Keratinocyte (primary cell): ENCODE measurements around the gene NLRP1. TPM values are rescaled to one million over a fixed set of nuclear protein-coding genes. Genes with fewer than 3 reads are reported as not detected.

Experiments
- DNase-seq: peaks from one replicate; pipeline ENCODE4 v3.0.0-alpha.2; 2011; ENCODE audit warnings: low read depth, missing footprints, low spot score
- FAIRE-seq: peaks from 2 replicates; lab custom pipeline; 2011; peaks lifted over from hg19 to GRCh38; lab: Jason Lieb, UNC
- H2AFZ ChIP-seq: 2 replicates; pipeline ENCODE4 v1.6.0; 2012; ENCODE audit warnings: low read length, control low read depth, inconsistent platforms; ENCODE audit not compliant: control insufficient read depth
- H3K27ac ChIP-seq: 2 replicates; pipeline ENCODE4 v1.5.1; 2011; ENCODE audit warnings: low read length; ENCODE audit not compliant: control insufficient read depth, insufficient read depth
- H3K27me3 ChIP-seq: 3 replicates; pipeline ENCODE4 v1.6.0; 2011; ENCODE audit warnings: low read length; ENCODE audit not compliant: control insufficient read depth, insufficient read depth; ENCODE audit errors: extremely low read depth
- H3K36me3 ChIP-seq, 2 experiments: 2 replicates in 1 of 2; 3 replicates in 1 of 2; pipeline ENCODE4 v1.5.1; 2011; ENCODE audit warnings: low read length in 2 of 2, mild to moderate bottlenecking in 1 of 2; ENCODE audit not compliant: control insufficient read depth in 2 of 2, insufficient read depth in 2 of 2; ENCODE audit errors: extremely low read depth in 1 of 2
- H3K4me1 ChIP-seq: 3 replicates; pipeline ENCODE4 v1.5.1; 2011; ENCODE audit warnings: low read length; ENCODE audit not compliant: control insufficient read depth, insufficient read depth; ENCODE audit errors: extremely low read depth
- H3K4me2 ChIP-seq: 3 replicates; pipeline ENCODE4 v1.6.0; 2011; ENCODE audit warnings: low read depth, low read length; ENCODE audit not compliant: control insufficient read depth, insufficient read depth; ENCODE audit errors: extremely low read depth
- H3K4me3 ChIP-seq, 3 experiments: fragments of 200-600 bp in 1 of 3; sonication (generic) in 1 of 3; 2 replicates in 2 of 3; 3 replicates in 1 of 3; pipeline ENCODE4 v1.5.1; 2011 to 2016; ENCODE audit warnings: low read length in 3 of 3, mild to moderate bottlenecking in 3 of 3, control low read depth in 2 of 3, inconsistent platforms in 1 of 3, low read depth in 1 of 3, mixed read lengths in 1 of 3, mixed run types in 1 of 3, moderate library complexity in 1 of 3; ENCODE audit not compliant: control insufficient read depth in 2 of 3, insufficient read depth in 2 of 3; ENCODE audit errors: extremely low read depth in 1 of 3
- H3K79me2 ChIP-seq: 2 replicates; pipeline ENCODE4 v1.6.0; 2012; ENCODE audit warnings: low read length; ENCODE audit not compliant: control insufficient read depth, insufficient read depth
- H3K9ac ChIP-seq: 3 replicates; pipeline ENCODE4 v1.6.0; 2011; ENCODE audit warnings: low read length; ENCODE audit not compliant: control insufficient read depth, insufficient read depth; ENCODE audit errors: extremely low read depth
- H3K9me1 ChIP-seq: 3 replicates; pipeline ENCODE4 v1.6.0; 2011; ENCODE audit warnings: low read length; ENCODE audit not compliant: control insufficient read depth, insufficient read depth; ENCODE audit errors: extremely low read depth
- H3K9me3 ChIP-seq: 2 replicates; pipeline ENCODE4 v1.5.1; 2012; ENCODE audit warnings: low read depth, low read length; ENCODE audit not compliant: control insufficient read depth
- H4K20me1 ChIP-seq: 3 replicates; pipeline ENCODE4 v1.6.0; 2011; ENCODE audit warnings: low read length; ENCODE audit not compliant: control insufficient read depth, insufficient read depth; ENCODE audit errors: extremely low read depth
- EZH2 ChIP-seq: IDR thresholded peaks from one replicate; pipeline ENCODE4 v1.6.1; 2012; ENCODE audit warnings: inconsistent platforms, mild to moderate bottlenecking, low read length, moderate library complexity
- dilution Hi-C: fragments of 300-500 bp; cut with MboI; formaldehyde crosslinking; loops from one replicate; pipeline ENCODE4 v1.7.0; 2020; ENCODE audit warnings: low sequenced_read_pairs; ENCODE audit not compliant: extremely low pct_ligation_motif_present
- polyA plus RNA-seq, 5 experiments: library from polyadenylated mRNA; depleted of rRNA in 3 of 5; stranded (reverse) in 3 of 5; stranded (forward) in 1 of 5; unstranded in 1 of 5; fragments of >200 nt; gene quantifications; 1 replicate in 1 of 5; 2 replicates in 3 of 5; 3 replicates in 1 of 5; pipeline versions ENCODE4 v1.2.1 to v1.2.3, GENCODE V29; 2011 to 2012; ENCODE audit warnings: missing spikeins in 2 of 5, low read depth in 1 of 5, low replicate concordance in 1 of 5
- TF ChIP-seq, protein P1 (sequence below), 3 experiments: IDR thresholded peaks in 1 of 3; conservative IDR thresholded peaks in 1 of 3; optimal IDR thresholded peaks in 1 of 3; 2 replicates in 2 of 3; 3 replicates in 1 of 3; pipeline versions ENCODE3 to v1.5.1; 2011; ENCODE audit warnings: low read length in 3 of 3, mild to moderate bottlenecking in 3 of 3, moderate library complexity in 2 of 3, control low read depth in 1 of 3, inconsistent platforms in 1 of 3; ENCODE audit not compliant: insufficient read depth in 2 of 3; ENCODE audit errors: extremely low read depth in 1 of 3

The NLRP1 gene
- polyA plus RNA-seq, 1 donor (not counting 4 experiments of a cell fraction or from before 2014, with no cell fraction given) = 20.1 TPM

DNA sequence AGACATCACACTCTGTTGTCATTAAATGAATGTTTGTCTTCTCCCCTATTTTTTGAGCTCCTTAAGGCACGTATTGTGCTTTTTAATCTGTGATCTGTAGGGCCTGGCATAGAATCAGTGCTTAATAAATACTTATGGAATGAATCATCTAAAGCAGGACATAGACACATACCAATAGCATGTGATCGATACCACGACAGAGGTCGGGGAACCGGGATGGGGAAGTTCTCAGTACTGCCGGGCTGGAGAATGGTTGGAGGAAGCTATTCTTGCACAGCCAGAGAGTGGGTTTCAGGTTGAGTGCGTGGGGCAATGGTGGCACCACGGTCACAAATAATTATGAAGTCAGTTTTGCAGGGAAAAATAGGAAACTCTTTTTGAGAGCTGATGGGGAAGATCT, 26.8 kb downstream of the NLRP1 start:
- H3K4me1 ChIP-seq = peaks cover 11% of the 10 kb centered on the region
- H3K79me2 ChIP-seq = peaks cover 2% of the 10 kb centered on the region
- DNase-seq (peak; percentile 26), FAIRE-seq (no peak)
- H2AFZ ChIP-seq = no peak overlapping the region
- H3K36me3 ChIP-seq = peaks cover 24 to 34% of the 10 kb centered on the region in 2 experiments
- no peak overlapping the region for H3K4me2 ChIP-seq
- H3K27ac ChIP-seq = no peak overlapping the region
- H3K9me3 ChIP-seq = no peaks in the 10 kb centered on the region
- TF ChIP-seq, protein P1, sequence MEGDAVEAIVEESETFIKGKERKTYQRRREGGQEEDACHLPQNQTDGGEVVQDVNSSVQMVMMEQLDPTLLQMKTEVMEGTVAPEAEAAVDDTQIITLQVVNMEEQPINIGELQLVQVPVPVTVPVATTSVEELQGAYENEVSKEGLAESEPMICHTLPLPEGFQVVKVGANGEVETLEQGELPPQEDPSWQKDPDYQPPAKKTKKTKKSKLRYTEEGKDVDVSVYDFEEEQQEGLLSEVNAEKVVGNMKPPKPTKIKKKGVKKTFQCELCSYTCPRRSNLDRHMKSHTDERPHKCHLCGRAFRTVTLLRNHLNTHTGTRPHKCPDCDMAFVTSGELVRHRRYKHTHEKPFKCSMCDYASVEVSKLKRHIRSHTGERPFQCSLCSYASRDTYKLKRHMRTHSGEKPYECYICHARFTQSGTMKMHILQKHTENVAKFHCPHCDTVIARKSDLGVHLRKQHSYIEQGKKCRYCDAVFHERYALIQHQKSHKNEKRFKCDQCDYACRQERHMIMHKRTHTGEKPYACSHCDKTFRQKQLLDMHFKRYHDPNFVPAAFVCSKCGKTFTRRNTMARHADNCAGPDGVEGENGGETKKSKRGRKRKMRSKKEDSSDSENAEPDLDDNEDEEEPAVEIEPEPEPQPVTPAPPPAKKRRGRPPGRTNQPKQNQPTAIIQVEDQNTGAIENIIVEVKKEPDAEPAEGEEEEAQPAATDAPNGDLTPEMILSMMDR (optimal IDR thresholded peaks at IDR 0.05 in 1 of 3, IDR thresholded peaks at IDR 0.05 in 1 of 3, conservative IDR thresholded peaks at IDR 0.05 in 1 of 3; ENCODE audit: extremely low read depth in 1 of 3, insufficient read depth in 2 of 3, low read length in 3 of 3) = no peak
- TF ChIP-seq EZH2 = no peak
- H4K20me1 ChIP-seq = no peaks in the 10 kb centered on the region
- H3K9me1 ChIP-seq = peaks cover 3% of the 10 kb centered on the region
- H3K9ac ChIP-seq = no peak overlapping the region
- H3K27me3 ChIP-seq = no peaks in the 10 kb centered on the region
- H3K4me3 ChIP-seq = no peak overlapping the region
- dilution Hi-C loops = no loop called here

DNA sequence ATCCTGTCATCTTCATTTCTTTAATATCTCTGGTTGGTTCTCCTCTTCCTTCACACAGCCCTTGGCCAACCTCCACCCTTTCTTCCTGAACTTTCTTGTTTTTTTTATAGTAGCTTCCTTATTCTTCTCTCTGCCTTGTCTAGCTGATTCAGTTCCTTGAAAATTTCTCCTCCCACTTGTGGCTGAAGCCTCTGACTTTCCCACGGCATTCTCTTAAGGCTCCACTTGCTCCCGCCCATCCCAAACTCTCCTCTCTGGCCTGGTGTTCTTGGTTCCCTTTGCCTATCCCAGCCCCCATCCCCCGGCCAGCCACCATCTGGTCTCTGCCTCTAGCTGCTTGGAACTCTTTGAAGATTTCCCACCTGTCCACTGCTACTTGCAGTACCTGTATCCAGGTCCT, 29.1 kb downstream of the NLRP1 start:
- FAIRE-seq (peak; percentile 34), DNase-seq (no peak)
- peaks cover 24 to 40% of the 10 kb centered on the region in 2 experiments for H3K36me3 ChIP-seq
- H2AFZ ChIP-seq = no peak overlapping the region
- H3K9ac ChIP-seq = no peak overlapping the region
- TF ChIP-seq, protein P1 (optimal IDR thresholded peaks at IDR 0.05 in 1 of 3, IDR thresholded peaks at IDR 0.05 in 1 of 3, conservative IDR thresholded peaks at IDR 0.05 in 1 of 3; ENCODE audit: extremely low read depth in 1 of 3, insufficient read depth in 2 of 3, low read length in 3 of 3) = no peak
- no peak for TF ChIP-seq EZH2
- H3K9me3 ChIP-seq = no peaks in the 10 kb centered on the region
- H4K20me1 ChIP-seq = no peaks in the 10 kb centered on the region
- peak overlapping the region; percentile 22 for H3K4me2 ChIP-seq
- no peak overlapping the region for H3K27ac ChIP-seq
- no peaks in the 10 kb centered on the region for H3K27me3 ChIP-seq
- H3K9me1 ChIP-seq = no peaks in the 10 kb centered on the region
- H3K4me3 ChIP-seq = no peak overlapping the region
- peaks cover 11% of the 10 kb centered on the region for H3K4me1 ChIP-seq
- dilution Hi-C loops = no loop called here
- H3K79me2 ChIP-seq = peaks cover 2% of the 10 kb centered on the region
